ENCODE data around the gene LIMS1.
"Not testable (repeated sequence)": the region's sequence is repeated elsewhere in the genome, so short reads cannot be mapped to it uniquely, and the experiment has no call there.

DNA sequence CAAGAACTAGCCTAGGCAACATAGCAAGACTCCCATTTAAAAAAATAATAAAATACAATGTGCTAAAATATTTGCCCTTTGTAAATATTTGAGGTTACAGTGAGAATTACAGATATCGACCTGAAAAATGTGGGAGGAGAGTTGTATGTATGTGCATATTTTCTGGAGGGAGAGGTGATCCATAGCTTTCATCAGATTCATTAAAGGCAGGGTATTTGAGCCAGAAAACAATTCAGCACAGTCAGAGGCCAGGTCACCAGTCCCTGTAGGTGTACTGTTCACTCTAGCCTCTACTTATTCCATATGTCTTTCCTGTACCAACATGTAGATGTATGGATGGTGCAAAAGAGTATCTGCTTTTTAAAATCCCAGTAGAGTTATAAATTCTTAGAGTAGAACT lies 136.0 kb downstream of the LIMS1 start:
- not testable (repeated sequence) for TF ChIP-seq POLR2AphosphoS5, POLR2A (IDR thresholded peaks at IDR 0.05)
